ENCODE results near the gene GRK5.

- TF ChIP-seq, protein P1, sequence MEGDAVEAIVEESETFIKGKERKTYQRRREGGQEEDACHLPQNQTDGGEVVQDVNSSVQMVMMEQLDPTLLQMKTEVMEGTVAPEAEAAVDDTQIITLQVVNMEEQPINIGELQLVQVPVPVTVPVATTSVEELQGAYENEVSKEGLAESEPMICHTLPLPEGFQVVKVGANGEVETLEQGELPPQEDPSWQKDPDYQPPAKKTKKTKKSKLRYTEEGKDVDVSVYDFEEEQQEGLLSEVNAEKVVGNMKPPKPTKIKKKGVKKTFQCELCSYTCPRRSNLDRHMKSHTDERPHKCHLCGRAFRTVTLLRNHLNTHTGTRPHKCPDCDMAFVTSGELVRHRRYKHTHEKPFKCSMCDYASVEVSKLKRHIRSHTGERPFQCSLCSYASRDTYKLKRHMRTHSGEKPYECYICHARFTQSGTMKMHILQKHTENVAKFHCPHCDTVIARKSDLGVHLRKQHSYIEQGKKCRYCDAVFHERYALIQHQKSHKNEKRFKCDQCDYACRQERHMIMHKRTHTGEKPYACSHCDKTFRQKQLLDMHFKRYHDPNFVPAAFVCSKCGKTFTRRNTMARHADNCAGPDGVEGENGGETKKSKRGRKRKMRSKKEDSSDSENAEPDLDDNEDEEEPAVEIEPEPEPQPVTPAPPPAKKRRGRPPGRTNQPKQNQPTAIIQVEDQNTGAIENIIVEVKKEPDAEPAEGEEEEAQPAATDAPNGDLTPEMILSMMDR (conservative IDR thresholded peaks at IDR 0.05 in 1 of 2, IDR thresholded peaks at IDR 0.05 in 1 of 2; ENCODE audit: extremely low read depth in 1 of 2, insufficient read depth in 1 of 2, low read depth in 1 of 2, low read length in 2 of 2) = no peak
- no peak for TF ChIP-seq EZH2 (IDR thresholded peaks at IDR 0.05; ENCODE audit: borderline replicate concordance, low read length)
Measured at GRCh38 chr10:119211625-119212441, 4.5 kb downstream of the GRK5 start.

Measured in mammary epithelial cell (primary cell).